ENCODE data around the gene EMC7.

DNA sequence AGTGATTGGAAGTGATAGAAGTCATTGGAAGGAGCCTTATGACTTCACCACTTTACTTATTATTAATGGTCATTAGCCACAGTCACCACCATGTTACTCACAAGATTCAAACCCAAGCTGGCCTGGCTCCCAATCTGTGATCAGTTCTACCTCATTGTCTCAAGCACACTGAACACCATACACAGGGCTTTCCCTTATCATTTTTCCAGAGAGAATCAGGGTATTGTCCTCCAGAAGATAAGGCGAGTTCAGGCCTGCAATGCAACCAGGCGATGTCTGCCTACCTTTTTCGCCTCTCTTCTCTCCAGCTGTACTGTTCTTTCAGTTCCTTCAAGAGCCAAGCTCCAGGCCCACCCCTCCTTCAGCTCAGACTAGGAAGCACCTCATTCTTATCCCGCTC lies 24.9 kb downstream of the EMC7 start:
- TF ChIP-seq, protein P1, sequence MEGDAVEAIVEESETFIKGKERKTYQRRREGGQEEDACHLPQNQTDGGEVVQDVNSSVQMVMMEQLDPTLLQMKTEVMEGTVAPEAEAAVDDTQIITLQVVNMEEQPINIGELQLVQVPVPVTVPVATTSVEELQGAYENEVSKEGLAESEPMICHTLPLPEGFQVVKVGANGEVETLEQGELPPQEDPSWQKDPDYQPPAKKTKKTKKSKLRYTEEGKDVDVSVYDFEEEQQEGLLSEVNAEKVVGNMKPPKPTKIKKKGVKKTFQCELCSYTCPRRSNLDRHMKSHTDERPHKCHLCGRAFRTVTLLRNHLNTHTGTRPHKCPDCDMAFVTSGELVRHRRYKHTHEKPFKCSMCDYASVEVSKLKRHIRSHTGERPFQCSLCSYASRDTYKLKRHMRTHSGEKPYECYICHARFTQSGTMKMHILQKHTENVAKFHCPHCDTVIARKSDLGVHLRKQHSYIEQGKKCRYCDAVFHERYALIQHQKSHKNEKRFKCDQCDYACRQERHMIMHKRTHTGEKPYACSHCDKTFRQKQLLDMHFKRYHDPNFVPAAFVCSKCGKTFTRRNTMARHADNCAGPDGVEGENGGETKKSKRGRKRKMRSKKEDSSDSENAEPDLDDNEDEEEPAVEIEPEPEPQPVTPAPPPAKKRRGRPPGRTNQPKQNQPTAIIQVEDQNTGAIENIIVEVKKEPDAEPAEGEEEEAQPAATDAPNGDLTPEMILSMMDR (IDR thresholded peaks at IDR 0.05): no peak
- no peak for TF ChIP-seq POLR2AphosphoS5 (IDR thresholded peaks at IDR 0.05; ENCODE audit: insufficient read depth in 1 of 2, low read depth in 1 of 2)

Measured in vagina (tissue), 2 donors.